HG03558 (cell line): Measurements from ENCODE around the gene SEC16B.

ENCODE experiments used
- ATAC-seq: cut with Tn5 transposase; IDR thresholded peaks from one replicate; pipeline ENCODE4 v1.9.1; 2021; ENCODE audit warnings: moderate number of reproducible peaks; ENCODE audit not compliant: unreplicated experiment; ENCODE audit errors: extremely low read depth

The SEC16B gene

GRCh38 chr1:177920091-177920490 is 49.8 kb downstream of the SEC16B start:
- no peak for ATAC-seq

- no peak for ATAC-seq
These were observed 54.2 kb downstream of the SEC16B start for GRCh38 chr1:177915641-177916040.

- no peak for ATAC-seq
These were observed 55.3 kb downstream of the SEC16B start for GRCh38 chr1:177914603-177915002.

DNA sequence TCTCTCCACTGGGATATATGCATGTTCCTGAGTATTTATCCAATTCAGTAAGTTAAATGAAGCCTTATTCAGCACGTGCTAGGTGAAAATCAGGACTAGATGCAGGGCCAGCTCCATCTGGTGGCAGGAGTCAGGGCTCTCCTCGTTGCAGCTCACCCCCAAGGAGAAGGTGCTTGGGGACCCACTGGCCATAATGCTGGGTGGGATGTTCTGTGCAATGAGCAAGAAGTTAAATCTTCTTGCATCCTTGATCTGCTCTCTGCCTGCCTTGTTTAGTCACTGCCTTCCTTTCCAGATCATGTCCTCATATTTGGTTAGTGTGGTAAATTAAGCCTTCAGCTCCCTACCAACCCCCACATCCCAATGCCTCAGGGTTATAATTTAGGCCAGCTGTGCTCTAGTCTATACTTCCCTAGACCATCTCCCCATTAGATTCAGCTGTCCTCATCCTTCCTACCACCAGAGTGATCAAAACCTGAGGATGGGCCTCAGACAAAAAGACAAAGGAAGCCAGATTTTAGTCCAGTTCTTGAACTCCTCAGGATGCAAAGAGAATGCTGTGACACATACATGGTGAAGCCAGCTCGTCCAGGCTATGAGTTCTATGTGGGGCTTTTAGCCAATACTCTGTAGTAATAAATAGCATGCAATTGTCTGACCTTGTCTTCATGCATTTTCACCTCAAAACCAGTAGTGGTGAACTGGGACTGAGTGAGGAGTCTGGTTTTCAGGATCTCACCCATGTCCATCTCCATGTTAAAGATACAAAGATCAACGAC is 55.9 kb downstream of the SEC16B start:
- ATAC-seq, result no peak

GRCh38 chr1:177912991-177913390 is 56.9 kb downstream of the SEC16B start:
- ATAC-seq, result no peak

DNA sequence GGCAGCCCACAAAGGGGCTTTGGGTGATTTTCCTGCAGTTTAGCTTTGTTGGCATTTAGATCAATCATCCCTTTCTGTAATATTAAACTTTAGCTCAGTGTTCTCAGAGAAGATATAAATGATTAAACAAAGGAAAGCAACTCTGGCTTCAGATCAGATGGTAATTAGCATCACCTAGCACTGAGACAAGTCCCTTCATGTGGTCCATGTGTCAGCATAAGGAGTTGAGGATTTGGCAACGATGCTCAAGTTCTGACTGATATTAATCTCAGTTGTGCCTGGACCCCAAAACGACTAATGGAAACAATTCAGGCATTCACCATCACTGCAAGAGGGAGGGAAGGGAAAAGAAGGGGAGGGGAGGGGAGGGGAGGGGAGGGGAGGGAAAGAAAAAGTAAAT is 60.4 kb downstream of the SEC16B start:
- ATAC-seq, result no peak

GRCh38 chr1:177907000-177907399 is 62.9 kb downstream of the SEC16B start:
- ATAC-seq, result no peak

GRCh38 chr1:177905686-177906085 is 64.2 kb downstream of the SEC16B start:
- no peak for ATAC-seq

DNA sequence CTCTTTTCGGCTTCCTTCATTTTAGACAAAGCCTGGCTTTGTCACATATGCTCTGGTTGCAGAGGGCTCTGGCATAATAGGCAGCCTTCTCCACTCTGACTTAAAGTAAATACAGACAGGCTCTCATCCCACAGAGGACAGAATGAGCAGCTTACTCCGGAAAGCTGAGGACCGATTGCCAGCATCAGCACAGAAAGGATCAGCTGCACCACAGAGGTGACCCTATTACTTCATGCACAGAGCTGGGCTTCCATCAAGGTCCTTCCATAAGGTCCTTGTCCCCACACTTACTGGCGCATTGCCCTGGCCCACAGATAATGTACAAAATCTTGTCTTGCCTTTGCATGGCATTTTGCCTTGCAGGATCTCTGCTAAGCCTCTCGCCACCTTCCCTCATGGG is 67.6 kb downstream of the SEC16B start:
- ATAC-seq, result no peak

- no peak for ATAC-seq
These were observed 71.7 kb downstream of the SEC16B start for GRCh38 chr1:177897998-177898654.

GRCh38 chr1:177897281-177897997 is 72.4 kb downstream of the SEC16B start:
- ATAC-seq, result no peak
